GM13977 (cell line): Measurements from ENCODE around the gene SPAG9.

Experiments used
- DNase-seq: peaks from one replicate; pipeline ENCODE4 v3.0.0; 2012; ENCODE audit warnings: low spot score
- in situ Hi-C: fragments of 300-500 bp; cut with MboI; formaldehyde crosslinking; loops from one replicate; pipeline ENCODE4 v1.12.0; 2022; ENCODE audit warnings: low sequenced_read_pairs, low pct_unique_long_range_greater_than_20kb, mixed read lengths, inconsistent platforms; ENCODE audit not compliant: unreplicated experiment
- TF ChIP-seq, protein P1 (sequence below): IDR thresholded peaks from 2 replicates; pipeline ENCODE4 v1.5.1; 2012; ENCODE audit warnings: mild to moderate bottlenecking, control low read depth; ENCODE audit not compliant: insufficient read depth; ENCODE audit errors: extremely low read depth, missing control alignments

Gene SPAG9

DNA sequence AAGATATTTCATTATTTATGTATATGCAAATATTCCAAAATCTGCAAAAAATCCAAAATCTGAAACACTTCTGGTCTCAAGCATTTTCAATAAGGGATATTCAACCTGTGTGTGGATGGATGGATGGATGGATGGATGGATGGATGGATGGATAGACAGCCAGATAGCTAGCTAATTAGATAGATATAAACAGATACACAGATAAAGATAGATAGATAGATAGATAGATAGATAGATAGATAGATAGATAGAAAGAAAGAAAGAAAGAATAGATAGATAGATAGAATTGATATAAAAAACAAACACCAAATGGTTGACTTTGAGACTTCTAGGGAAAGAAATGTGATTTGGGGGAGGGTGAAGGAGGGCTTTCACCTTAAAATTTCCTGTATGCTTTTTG is 139.4 kb downstream of the SPAG9 start:
- TF ChIP-seq, protein P1, sequence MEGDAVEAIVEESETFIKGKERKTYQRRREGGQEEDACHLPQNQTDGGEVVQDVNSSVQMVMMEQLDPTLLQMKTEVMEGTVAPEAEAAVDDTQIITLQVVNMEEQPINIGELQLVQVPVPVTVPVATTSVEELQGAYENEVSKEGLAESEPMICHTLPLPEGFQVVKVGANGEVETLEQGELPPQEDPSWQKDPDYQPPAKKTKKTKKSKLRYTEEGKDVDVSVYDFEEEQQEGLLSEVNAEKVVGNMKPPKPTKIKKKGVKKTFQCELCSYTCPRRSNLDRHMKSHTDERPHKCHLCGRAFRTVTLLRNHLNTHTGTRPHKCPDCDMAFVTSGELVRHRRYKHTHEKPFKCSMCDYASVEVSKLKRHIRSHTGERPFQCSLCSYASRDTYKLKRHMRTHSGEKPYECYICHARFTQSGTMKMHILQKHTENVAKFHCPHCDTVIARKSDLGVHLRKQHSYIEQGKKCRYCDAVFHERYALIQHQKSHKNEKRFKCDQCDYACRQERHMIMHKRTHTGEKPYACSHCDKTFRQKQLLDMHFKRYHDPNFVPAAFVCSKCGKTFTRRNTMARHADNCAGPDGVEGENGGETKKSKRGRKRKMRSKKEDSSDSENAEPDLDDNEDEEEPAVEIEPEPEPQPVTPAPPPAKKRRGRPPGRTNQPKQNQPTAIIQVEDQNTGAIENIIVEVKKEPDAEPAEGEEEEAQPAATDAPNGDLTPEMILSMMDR, result no peak
- in situ Hi-C loops, result no loop called here

DNA sequence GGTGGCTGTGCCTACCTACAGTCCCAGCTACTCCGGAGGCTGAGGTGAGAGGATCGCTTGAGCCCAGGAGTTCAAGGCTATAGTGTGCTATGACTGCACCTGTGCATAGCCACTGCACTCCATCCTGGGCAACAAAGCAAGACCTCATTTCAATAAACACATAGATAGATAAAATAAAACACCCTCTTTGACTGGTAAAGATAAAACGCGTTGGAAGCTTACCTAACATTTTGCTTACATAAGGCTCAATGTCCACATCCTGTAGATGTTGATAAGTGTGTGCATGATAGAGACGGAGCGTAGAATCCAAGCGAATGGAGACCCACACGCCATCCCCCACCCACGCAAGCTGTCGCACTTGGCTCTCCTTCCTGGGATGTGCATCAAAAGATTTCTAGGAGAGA is 141.1 kb downstream of the SPAG9 start:
- no peak for DNase-seq
- TF ChIP-seq, protein P1, result no peak
- in situ Hi-C loops, result no loop called here

More for the DNA sequence above, 139.4 kb downstream of the SPAG9 start:
- no peak for DNase-seq

DNA sequence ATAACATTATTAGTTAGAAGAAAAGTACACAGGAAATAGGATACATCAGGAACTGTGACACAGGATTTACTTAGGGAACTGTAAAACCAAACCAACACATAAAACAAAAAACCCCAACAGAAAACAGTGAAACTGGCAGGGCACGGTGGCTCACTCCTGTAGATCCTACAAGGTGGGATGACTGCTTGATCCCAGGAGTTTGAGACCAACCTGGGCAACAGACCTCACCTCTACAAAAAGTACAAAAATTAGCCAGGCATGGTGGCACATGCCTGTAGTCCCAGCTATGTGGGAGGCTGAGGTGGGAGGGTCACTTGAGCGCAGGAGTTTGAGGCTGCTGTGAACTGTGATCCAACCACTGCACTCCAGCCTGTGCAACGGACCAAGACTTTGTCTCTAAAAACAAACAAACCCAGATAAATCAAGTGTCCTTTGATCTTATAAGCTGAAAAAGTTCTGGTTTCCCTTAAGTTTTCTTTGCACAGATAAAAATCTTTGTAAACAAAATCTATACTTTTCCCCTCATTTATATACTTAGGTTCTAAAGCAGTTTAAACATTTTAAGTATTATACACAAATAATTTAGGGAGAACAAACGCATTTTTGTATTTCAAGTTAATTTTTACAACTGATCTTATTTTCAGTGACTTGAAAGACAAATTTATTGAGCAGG is 143.0 kb downstream of the SPAG9 start:
- TF ChIP-seq, protein P1, result no peak
- in situ Hi-C loops, result no loop called here
- DNase-seq, result no peak

DNA sequence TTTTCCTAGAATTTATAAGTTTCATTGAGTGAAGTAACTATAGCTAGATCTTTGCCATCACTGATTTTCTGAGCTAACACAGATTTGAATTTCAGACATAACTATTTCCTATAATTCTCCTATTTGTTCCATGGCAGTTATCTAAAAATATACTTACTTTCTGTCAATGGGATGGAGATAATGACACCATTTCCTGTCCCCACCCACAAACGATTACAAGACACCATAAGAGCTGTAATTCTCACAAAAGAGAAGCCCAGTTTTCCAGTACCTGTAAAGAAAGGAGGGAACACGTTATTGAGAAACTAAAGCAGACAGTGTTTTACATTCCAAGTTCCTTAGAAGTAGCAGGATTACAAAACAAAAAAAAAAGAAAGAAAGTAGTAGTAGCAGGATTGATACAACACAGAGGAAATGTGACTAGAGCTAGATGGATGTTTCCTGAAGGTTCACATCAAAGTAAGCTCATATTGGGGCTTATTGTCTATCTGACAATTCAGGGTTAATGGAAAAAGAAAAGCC is 143.7 kb downstream of the SPAG9 start:
- in situ Hi-C loops, result no loop called here
- DNase-seq, result no peak
- TF ChIP-seq, protein P1, result no peak

DNA sequence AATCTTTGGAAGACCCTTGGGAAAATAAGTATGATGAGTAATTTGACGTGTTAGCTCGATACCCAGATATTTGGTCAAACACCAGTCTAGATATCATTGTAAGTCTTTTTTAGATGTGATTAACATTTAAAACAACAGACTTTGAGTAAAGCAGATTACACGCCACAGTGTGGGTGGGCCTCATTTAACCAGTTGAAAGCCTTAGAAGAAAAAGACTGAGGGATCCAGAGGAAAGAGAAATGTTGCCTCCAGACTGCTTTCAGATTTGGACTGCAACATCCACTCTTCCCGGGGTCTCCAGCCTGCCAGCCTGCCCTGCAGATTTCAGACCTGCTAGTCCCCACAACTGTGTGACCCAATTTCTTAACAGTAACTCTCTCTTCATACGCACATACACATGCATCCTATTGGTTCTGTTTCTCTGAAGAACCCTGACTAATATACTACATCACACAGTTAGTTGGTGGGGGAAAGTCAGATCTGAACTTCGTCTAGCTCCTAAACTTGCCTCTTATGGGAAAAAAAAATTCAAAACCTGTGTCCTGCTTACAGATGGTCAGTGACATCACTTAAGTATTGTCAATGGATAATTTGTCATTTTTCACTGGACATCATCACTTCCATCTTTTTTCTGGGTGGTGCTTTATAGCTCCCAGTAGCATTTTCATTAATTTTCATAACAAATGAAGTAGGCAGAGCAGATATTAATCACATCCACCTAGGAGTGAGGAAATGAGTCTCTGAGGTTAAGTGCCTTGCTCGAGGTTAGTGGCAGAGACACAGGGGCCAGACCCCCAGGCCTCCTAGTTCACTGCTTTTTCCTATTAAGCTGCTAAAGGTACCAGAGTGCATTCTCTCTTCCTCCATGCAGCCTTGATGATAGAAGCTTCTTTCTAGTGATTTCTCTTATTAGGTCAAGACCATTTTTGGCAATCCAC is 146.8 kb downstream of the SPAG9 start:
- TF ChIP-seq, protein P1, result no peak
- in situ Hi-C loops, result no loop called here
- DNase-seq, result no peak

DNA sequence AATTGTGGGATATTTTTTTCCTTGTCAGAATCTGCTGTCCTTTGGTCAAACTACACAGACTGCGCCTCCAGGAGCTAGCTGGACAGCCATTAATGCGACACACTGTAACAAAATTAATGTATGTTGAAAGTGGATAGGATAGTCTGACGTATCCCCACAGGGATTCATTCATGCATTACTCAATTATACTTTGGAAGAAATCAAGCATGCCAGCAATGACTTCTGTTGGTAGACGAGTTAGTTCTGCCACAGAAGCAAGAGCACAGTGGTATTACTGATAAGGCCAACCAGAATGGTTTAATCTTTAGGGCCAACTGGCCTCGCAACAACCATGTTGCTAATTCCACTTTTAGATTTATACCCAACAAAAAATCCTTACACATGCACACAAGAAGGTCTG is 148.1 kb downstream of the SPAG9 start:
- TF ChIP-seq, protein P1, result no peak
- in situ Hi-C loops, result no loop called here

More for the DNA sequence above, 148.1 kb downstream of the SPAG9 start:
- no peak for DNase-seq
